D341Med (cell line): ENCODE measurements around the gene C1QTNF1.

Experiments
- DNase-seq: peaks from one replicate; pipeline ENCODE4 v3.0.0; 2012; ENCODE audit warnings: low spot score

C1QTNF1 gene

GRCh38 chr17:79041041-79041570 is 17.1 kb downstream of the C1QTNF1 start:
- DNase-seq: peak; percentile 20

DNA sequence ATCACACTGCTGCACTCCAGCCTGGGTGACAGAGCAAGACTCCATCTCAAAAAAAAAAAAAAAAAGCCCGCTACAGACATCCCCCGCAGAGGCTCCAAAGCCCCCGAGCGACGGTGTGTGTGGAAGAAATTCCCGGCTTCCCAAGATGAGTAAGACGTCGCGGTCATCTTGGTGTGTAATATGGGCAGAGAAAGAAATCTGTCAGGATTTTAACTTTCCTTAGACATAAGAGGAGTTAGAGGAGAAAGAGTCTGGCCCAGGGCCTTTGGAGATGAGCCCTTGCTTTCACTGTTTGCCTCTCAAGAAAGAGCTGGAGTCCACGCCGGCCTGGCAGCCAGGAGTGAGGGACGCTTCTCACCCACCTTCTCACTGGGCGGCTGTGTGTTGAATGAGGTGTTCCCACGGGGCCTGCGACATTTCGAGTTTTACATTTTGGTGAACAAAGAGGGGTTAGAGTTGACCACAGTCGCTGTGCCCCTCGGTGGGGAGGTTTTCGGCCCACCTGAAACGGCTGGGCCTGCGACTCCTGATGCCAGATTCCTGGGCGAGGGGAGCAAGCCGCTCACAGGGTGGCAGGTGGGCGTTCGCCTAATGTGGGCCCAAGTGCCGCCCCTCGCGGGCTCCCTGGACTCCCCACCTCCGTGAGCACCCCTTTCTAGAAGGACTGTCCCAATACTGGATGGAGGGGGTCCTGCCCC is 17.9 kb downstream of the C1QTNF1 start:
- DNase-seq: no peak

- peak; percentile 90 for DNase-seq
Measured at GRCh38 chr17:79042421-79043190, 18.6 kb downstream of the C1QTNF1 start.

GRCh38 chr17:79043191-79043930 is 19.4 kb downstream of the C1QTNF1 start:
- DNase-seq: no peak

DNA sequence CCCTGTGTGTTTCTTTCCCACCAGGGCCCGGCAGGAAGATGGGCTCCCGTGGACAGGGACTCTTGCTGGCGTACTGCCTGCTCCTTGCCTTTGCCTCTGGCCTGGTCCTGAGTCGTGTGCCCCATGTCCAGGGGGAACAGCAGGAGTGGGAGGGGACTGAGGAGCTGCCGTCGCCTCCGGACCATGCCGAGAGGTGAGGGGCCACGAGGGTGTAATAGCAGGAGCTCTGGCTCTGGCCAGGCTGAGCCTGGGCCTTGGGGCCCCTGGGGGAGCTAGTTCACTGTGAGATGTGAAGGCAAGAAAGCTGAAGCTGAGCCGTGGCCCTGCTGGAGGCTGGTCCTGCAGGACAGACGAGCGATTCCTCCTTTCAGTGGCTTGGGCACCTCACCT is 20.0 kb downstream of the C1QTNF1 start:
- peak; percentile 41 for DNase-seq

DNA sequence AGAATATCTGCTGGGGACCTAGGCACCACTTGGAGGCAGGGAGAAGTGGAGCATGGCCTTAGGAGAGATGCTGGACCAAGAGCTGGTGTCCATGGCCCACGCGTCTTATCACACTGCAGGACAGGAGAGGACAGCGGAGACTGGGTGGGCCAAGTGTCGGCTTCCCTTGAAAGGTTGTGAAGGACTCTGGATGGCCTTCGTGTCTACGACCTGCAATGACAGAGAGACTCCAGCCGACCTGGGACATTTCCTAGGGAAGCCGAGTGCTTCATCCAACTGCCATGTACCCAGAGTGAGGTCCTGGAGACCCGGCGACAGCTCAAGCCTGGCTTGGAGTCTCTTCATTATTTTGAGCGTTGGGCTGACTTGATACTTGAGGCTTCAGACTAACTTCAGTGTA is 20.5 kb downstream of the C1QTNF1 start:
- peak; percentile 22 for DNase-seq

DNA sequence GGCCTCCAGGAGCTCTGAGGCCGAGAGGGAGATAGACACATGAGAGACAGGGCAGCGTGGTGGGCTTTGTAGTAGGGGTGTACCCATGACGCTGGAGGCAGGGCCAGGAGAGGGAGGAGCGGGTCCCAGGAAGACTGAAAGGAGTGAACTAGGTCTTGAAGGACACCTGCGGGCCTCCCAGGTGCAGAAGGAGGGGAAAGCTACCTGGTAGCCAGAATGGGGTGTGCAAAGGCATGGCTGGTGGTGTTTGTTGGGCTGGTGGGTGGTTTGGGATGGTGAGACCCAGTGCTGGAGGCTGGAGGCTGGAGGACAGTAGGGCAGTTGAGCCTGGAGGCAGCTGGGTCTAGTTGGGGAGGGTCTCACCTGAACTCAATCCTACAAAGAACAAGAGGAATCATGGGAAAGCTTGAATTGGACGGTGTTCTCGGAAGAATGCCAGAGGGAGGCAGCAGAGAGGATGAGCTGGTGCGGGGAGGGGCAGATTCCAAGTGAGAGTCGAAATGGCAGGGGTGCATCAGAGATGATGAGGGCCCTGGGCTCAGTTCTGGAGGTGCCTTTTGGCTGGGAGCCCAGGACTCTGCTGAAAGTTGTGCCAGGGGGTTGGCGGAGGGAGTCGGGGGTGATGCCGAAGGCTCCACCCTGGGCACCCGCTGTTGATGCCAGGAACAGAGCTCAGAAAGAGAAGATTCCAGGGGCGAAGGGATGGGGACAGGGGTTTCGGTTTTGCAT is 21.2 kb downstream of the C1QTNF1 start:
- DNase-seq: peak; percentile 50

- DNase-seq: peak; percentile 94
Measured at GRCh38 chr17:79045842-79046196, 21.9 kb downstream of the C1QTNF1 start.

DNA sequence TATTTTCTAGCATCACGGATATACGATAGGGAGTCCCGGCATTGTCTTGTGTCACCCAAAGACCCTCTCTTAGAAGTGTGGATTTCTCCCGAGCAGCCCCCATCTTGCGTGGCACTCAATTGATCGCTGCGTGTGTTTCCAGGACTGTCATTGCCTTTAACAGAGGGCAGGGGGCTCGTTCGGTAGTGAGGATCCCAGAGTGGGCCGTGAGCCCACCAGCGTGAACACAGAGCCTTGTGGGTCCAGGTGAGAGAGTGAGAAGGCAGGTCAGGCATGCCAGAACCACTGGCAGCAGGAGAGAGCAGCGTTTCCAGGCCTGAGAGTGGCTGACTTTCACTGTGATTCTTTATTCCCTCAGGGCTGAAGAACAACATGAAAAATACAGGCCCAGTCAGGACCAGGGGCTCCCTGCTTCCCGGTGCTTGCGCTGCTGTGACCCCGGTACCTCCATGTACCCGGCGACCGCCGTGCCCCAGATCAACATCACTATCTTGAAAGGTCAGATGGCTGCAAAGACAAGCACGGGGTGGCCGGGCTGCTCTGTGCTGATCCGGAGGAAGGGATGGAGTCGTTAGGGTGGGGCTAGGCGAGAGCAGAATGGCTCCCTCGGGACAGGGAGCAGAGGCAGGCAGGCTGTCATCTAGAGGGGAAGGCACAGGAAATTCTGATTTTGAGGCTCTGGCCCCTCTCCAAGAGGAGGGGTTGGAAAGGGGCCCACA is 22.4 kb downstream of the C1QTNF1 start:
- peak; percentile 45 for DNase-seq

DNA sequence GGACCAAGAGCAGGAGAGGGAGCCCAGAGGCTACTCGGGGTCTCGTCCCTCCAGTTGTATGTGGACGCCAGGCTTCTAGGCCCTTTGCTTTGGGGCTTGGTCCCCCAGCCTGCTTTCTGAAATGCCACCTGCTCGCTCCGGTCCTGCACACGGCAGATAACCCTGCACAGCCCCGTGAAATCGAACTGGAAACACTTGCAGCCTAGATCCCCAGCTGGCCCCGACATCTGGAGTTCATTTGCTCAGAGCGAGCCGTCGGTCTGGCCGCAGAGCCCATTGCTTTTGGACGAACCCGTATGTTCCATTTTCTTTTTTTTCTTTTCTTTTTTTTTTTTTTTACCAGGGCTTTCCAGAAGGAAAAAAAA is 22.9 kb downstream of the C1QTNF1 start:
- no peak for DNase-seq

DNA sequence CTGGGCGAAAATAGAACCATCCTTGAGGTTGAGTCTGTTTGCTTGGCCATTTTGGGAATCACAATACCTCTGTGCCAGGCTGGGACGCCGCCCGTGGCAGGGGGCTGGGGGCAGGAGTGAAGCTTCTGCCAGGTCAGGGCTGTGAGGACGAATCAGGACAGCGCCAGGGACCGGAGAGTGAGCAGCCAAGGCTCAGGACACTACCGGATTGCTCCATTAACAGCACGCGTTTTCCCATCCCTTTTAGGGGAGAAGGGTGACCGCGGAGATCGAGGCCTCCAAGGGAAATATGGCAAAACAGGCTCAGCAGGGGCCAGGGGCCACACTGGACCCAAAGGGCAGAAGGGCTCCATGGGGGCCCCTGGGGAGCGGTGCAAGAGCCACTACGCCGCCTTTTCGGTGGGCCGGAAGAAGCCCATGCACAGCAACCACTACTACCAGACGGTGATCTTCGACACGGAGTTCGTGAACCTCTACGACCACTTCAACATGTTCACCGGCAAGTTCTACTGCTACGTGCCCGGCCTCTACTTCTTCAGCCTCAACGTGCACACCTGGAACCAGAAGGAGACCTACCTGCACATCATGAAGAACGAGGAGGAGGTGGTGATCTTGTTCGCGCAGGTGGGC is 23.4 kb downstream of the C1QTNF1 start:
- DNase-seq: no peak

DNA sequence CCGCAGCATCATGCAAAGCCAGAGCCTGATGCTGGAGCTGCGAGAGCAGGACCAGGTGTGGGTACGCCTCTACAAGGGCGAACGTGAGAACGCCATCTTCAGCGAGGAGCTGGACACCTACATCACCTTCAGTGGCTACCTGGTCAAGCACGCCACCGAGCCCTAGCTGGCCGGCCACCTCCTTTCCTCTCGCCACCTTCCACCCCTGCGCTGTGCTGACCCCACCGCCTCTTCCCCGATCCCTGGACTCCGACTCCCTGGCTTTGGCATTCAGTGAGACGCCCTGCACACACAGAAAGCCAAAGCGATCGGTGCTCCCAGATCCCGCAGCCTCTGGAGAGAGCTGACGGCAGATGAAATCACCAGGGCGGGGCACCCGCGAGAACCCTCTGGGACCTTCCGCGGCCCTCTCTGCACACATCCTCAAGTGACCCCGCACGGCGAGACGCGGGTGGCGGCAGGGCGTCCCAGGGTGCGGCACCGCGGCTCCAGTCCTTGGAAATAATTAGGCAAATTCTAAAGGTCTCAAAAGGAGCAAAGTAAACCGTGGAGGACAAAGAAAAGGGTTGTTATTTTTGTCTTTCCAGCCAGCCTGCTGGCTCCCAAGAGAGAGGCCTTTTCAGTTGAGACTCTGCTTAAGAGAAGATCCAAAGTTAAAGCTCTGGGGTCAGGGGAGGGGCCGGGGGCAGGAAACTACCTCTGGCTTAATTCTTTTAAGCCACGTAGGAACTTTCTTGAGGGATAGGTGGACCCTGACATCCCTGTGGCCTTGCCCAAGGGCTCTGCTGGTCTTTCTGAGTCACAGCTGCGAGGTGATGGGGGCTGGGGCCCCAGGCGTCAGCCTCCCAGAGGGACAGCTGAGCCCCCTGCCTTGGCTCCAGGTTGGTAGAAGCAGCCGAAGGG is 24.2 kb downstream of the C1QTNF1 start:
- DNase-seq: peak; percentile 49

DNA sequence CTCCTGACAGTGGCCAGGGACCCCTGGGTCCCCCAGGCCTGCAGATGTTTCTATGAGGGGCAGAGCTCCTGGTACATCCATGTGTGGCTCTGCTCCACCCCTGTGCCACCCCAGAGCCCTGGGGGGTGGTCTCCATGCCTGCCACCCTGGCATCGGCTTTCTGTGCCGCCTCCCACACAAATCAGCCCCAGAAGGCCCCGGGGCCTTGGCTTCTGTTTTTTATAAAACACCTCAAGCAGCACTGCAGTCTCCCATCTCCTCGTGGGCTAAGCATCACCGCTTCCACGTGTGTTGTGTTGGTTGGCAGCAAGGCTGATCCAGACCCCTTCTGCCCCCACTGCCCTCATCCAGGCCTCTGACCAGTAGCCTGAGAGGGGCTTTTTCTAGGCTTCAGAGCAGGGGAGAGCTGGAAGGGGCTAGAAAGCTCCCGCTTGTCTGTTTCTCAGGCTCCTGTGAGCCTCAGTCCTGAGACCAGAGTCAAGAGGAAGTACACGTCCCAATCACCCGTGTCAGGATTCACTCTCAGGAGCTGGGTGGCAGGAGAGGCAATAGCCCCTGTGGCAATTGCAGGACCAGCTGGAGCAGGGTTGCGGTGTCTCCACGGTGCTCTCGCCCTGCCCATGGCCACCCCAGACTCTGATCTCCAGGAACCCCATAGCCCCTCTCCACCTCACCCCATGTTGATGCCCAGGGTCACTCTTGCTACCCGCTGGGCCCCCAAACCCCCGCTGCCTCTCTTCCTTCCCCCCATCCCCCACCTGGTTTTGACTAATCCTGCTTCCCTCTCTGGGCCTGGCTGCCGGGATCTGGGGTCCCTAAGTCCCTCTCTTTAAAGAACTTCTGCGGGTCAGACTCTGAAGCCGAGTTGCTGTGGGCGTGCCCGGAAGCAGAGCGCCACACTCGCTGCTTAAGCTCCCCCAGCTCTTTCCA is 25.1 kb downstream of the C1QTNF1 start:
- no peak for DNase-seq

DNA sequence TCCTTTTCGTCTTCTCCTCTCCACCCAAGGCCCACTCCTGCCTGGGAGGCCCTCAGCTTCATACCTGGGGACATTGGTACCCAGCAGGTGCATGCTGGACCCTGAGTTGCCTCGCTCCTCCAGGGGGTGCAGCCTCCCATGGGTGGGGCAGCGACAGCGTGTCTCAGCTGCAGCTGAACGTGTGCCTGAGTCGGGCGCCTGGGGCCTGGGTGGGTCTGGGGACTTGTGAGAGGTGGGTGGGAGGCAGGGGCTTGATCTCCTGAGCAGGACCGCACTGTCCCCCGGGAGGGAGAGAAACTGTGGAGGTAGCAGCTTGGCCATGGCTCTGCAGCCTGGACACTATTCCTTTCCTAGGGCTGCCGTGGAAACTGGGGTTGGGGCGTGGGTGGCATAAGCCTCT is 25.9 kb downstream of the C1QTNF1 start:
- no peak for DNase-seq

DNA sequence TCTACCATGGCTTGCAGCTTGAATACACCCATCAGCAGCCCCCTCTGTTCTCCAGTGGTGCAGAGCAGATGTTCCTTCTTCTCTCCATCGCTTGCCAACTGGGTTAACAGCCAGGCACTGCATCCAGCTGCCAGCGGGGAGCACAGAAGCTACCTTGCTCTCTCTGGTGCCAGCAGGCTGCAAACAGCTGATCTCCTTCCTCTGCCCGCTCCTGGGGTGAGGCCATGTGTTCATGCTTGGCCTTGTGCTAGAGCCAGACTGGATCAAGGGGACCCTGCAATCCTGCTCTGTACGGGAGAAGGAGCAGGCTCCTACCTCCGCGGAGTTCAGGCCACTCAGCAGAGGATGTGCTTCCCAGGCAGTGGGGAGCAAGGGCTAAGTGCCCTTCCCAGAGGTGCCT is 26.6 kb downstream of the C1QTNF1 start:
- no peak for DNase-seq

DNA sequence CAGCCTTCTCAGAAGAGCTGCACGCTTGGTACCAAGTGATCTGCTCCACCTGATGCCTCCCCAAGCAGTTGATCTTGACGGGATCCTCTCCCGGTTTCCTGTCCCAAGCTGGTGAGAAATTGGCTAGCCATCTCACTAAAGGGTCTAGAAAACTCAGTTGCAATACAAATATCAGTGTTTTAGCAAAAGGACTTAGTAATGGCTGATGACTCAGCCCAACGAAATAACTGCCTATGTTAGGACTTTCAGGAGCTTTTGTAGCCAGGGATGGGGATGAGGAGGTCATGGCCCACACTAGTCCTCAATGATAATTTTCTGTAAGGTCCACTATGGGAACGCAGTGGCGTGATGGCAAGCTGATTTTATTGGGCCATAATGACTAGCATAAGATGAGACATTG is 27.3 kb downstream of the C1QTNF1 start:
- DNase-seq: no peak

DNA sequence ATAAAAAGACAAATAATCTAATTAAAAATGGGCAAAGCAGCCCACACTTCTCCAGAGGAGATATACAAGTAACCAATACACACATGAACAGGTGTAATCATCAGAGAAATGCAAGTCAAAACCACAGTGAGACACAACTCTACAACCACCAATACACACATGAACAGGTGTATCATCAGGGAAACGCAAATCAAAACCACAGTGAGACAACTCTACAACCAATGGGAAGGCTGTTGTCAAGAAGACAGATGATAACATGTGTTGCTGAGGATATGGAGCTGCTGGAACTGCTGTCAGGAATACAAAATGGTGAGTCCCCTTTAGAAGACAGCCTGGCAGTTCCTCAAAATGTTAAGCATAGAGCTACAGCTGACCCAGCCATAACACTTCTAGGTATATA is 28.2 kb downstream of the C1QTNF1 start:
- DNase-seq: no peak

DNA sequence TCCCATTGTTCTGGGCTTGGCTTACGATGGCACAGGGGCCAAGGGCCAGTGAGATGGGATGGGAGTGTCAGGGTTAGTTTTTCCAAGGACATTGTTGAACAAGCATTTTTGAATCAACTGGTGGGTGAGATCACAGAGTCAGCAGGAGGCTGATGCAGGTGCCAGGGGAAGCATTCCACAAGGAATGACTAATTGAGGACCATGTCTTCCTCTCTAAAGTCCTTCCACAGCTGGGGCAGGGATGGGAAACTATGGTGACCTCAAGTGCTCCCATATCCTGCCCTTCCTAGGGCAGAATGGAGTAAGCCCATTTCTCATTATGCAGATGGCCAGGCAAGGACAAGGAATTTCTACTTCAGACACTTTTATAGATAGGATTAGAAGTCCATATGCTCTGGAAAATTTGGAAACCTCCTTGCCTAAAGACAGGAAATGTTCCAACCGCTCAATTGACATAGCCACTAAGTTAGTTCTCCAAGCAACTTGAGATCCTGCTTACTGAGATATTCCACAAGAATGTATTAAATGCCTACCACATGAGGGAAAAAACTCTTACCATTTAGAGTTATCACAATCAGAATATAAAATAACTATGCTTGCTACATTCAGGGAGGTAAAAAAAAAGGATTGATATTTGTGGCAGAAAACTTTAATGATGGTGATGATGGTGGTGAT is 29.4 kb downstream of the C1QTNF1 start:
- DNase-seq: no peak
